Ovary (tissue), 3 donors: ENCODE results near the gene KLHL3.

ENCODE experiments used
- CTCF ChIP-seq, 3 donors: fragments of 450-650 bp in 2 of 3; fragments of 200-600 bp in 1 of 3; IDR thresholded peaks; one replicate each; pipeline versions ENCODE4 v1.5.1 to v1.8.0; 2016 to 2022; ENCODE audit warnings: antibody characterized with exemption in 3 of 3, mild to moderate bottlenecking in 1 of 3
- POLR2A ChIP-seq: fragments of 450-650 bp; IDR thresholded peaks from one replicate; pipeline ENCODE4 v1.6.1; 2017; ENCODE audit warnings: antibody characterized with exemption, mild to moderate bottlenecking, moderate library complexity
- donor health status: DM: no; HTN: no; CAD: no.

DNA sequence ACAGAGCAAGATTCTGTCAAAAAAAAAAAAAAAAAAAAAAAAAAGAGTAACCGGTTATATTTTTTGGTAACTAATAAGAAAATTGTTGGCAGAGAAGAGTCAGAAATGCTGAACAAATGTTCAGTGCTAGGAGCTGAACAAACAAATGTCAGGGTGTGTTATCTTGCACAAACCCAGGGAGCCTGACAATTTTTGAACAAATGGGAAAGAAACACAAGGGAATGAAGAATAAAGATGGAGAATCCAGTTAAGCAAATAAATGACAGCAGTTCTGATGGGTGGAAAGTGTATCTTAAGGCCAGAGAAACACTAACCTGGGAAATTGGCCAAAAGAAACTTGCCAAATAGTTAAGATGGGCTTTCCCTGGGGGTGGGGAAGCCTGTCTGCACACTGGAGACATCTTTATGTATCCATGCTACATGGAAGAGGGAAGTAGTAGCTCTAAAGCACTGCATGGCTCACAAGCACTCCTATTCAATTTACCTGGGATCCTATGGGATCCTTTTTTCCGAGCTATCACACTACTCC is 23.7 kb downstream of the KLHL3 start:
- TF ChIP-seq POLR2A (no peak), CTCF (IDR thresholded peaks at IDR 0.05) (no peak)
